Testis (tissue), 3 donors: Measurements from ENCODE around the gene SLC27A2. TPM values are rescaled to one million over a fixed set of nuclear protein-coding genes. Genes with fewer than 3 reads are reported as not detected.
A peak's percentile ranks its signal among the peaks of the same experiment; 100 is the strongest.

Experiments used
- DNase-seq: peaks from one replicate; pipeline ENCODE4 v3.0.0-alpha.2; 2019
- H3K27ac ChIP-seq, 2 donors: fragments of 200-600 bp; sonication (generic); one replicate each; pipeline ENCODE4 v1.5.1; 2019
- H3K27me3 ChIP-seq: fragments of 200-600 bp; sonication (generic); one replicate; pipeline ENCODE4 v1.5.1; 2019
- H3K36me3 ChIP-seq: fragments of 200-600 bp; sonication (generic); one replicate; pipeline ENCODE4 v1.5.1; 2017; ENCODE audit warnings: low read depth; ENCODE audit errors: missing control alignments
- H3K4me1 ChIP-seq: fragments of 200-600 bp; sonication (generic); one replicate; pipeline ENCODE4 v1.5.1; 2019
- H3K4me3 ChIP-seq, 2 donors: fragments of 200-600 bp; sonication (generic); one replicate each; pipeline ENCODE4 v1.5.1; 2017 to 2019
- H3K9me3 ChIP-seq: fragments of 200-600 bp; sonication (generic); one replicate; pipeline ENCODE4 v1.5.1; 2017
- POLR2A ChIP-seq: fragments of 450-650 bp; IDR thresholded peaks from one replicate; pipeline ENCODE4 v1.6.1; 2017; ENCODE audit warnings: antibody characterized with exemption, mild to moderate bottlenecking, moderate library complexity
- WGBS, 2 donors: methylation state at CpG; one replicate each; pipeline ENCODE4 v1.1.5; 2018; 5-methylcytosine and 5-hydroxymethylcytosine counted together
- intact Hi-C: fragments of 100-400 bp; cut with DNase I; formaldehyde crosslinking; loops from one replicate; pipeline ENCODE4 v1.15.1; 2023; ENCODE audit warnings: low total_unique reads
- polyA plus RNA-seq: library from polyadenylated mRNA; stranded (reverse); fragments of 350-450 nt; fragmentation: Illumina TruSeq; extraction: RNeasy Lipid Tissue Mini Kit (QIAGEN cat#74804); gene quantifications from one replicate; pipeline ENCODE4 v1.2.3, GENCODE V29; 2014; ENCODE audit warnings: low read depth, low replicate concordance; ENCODE audit not compliant: insufficient read depth
- total RNA-seq, 2 donors: library from RNA; depleted of rRNA; stranded (reverse); fragments of >200 nt; gene quantifications; one replicate each; pipeline ENCODE4 v1.2.3, GENCODE V29; 2016
- TF ChIP-seq, protein P1 (sequence below), 3 experiments: fragments of 450-650 bp in 2 of 3; fragments of 200-600 bp in 1 of 3; sonication (generic) in 1 of 3; IDR thresholded peaks; one replicate each; pipeline ENCODE4 v1.5.1; 2016 to 2019; ENCODE audit warnings: antibody characterized with exemption in 3 of 3, mild to moderate bottlenecking in 2 of 3, moderate library complexity in 1 of 3

The SLC27A2 gene
- total and polyA plus RNA-seq, 3 donors from 2014 or later, result 2.1 to 2.5 (median 2.2) TPM

DNA sequence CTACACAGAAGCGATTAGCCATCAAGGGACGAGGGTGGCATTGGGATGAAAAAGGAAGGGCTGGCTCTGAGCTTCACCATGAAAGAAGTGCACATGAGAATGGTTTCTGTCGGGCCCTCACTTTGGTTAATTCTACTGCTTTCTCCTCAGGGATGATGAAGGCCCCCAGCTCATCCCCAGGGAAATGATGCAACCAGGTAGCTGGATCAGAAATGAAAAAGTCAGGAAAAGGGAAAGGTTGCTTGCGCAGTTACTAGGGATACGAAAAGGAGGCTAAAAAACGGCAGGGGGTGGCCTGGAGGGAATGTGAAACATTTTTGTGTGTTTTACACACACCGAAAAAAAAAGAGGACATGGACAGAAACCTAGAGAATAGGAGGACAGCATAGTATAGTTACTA lies 1.4 kb upstream of the SLC27A2 start:
- TF ChIP-seq, protein P1, sequence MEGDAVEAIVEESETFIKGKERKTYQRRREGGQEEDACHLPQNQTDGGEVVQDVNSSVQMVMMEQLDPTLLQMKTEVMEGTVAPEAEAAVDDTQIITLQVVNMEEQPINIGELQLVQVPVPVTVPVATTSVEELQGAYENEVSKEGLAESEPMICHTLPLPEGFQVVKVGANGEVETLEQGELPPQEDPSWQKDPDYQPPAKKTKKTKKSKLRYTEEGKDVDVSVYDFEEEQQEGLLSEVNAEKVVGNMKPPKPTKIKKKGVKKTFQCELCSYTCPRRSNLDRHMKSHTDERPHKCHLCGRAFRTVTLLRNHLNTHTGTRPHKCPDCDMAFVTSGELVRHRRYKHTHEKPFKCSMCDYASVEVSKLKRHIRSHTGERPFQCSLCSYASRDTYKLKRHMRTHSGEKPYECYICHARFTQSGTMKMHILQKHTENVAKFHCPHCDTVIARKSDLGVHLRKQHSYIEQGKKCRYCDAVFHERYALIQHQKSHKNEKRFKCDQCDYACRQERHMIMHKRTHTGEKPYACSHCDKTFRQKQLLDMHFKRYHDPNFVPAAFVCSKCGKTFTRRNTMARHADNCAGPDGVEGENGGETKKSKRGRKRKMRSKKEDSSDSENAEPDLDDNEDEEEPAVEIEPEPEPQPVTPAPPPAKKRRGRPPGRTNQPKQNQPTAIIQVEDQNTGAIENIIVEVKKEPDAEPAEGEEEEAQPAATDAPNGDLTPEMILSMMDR (IDR thresholded peaks at IDR 0.05), result no peak
- TF ChIP-seq POLR2A, result no peak
- Histone ChIP-seq H3K9me3 (no peaks in the 10 kb centered on the region), H3K27me3 (no peaks in the 10 kb centered on the region), H3K4me3 (no peak overlapping the region), H3K27ac (no peak overlapping the region), H3K36me3 (no peaks in the 10 kb centered on the region), H3K4me1 (no peaks in the 10 kb centered on the region)
- no peak for DNase-seq
- intact Hi-C loops, result no loop called here
- WGBS, 2 donors, result 59 to 74% methylated on average over 7 of the region's 7 CpGs

DNA sequence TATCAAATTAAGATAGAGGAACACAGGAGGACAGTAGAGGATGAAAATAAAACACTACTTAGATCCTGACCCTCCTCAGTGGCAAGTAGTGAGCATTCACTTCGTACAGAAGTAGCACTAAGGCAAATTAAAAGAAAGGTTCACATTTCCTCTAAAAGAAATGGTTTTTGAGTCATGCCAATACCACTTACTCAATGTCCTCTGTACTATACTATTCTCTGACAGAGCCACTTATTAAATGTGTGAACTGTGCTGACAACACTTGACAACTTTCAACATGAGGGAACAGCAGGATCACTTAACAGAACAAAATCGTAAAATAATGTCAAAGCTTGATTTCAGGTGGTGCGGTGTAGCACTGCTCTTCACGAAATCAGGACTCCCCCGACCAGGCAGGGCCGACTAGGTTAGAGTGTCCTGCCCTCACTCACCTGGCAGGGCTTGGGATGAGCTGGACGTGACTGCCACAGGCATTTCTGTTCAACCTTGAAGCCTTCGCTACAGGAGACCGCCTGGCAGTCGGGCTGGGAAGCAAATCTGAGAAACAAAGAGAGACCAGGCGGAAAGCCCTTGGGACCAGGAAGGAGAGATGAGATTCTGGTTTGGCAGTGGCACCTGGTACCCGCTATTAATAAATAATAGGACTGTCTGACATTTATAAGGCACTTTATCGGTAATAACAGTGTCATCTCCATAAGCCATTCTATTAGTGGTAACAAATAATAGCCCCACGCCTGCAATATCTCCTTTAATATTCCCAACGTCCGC lies 611 bp upstream of the SLC27A2 start:
- 27 to 36% methylated on average over 15 to 16 of the region's 16 CpGs for WGBS, 2 donors
- no peak for DNase-seq
- H3K4me1 ChIP-seq, result no peaks in the 10 kb centered on the region
- intact Hi-C loops, result no loop called here
- H3K27ac ChIP-seq, result no peak overlapping the region
- no peaks in the 10 kb centered on the region for H3K9me3 ChIP-seq
- no peaks in the 10 kb centered on the region for H3K36me3 ChIP-seq
- H3K4me3 ChIP-seq, result peak overlapping the region; percentile 57 to 58
- no peaks in the 10 kb centered on the region for H3K27me3 ChIP-seq
- TF ChIP-seq, protein P1 (IDR thresholded peaks at IDR 0.05), result no peak
- no peak for TF ChIP-seq POLR2A

DNA sequence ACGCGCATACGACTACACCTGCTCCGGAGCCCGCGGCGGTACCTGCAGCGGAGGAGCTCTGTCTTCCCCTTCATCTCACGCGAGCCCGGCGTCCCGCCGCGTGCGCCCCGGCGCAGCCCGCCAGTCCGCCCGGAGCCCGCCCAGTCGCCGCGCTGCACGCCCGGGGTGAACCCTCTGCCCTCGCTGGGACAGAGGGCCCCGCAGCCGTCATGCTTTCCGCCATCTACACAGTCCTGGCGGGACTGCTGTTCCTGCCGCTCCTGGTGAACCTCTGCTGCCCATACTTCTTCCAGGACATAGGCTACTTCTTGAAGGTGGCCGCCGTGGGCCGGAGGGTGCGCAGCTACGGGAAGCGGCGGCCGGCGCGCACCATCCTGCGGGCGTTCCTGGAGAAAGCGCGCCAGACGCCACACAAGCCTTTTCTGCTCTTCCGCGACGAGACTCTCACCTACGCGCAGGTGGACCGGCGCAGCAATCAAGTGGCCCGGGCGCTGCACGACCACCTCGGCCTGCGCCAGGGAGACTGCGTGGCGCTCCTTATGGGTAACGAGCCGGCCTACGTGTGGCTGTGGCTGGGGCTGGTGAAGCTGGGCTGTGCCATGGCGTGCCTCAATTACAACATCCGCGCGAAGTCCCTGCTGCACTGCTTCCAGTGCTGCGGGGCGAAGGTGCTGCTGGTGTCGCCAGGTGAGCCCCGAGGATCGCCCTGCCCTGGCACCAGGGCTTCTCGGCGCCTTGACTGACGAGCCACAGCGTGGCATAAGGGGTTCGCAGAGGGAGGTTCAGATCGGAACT lies 420 bp downstream of the SLC27A2 start:
- intact Hi-C loops, result no loop called here
- 3 to 15% methylated on average over 11 to 61 of the region's 80 CpGs for WGBS, 2 donors
- peak; percentile 18 for DNase-seq
- H3K27me3 ChIP-seq, result no peaks in the 10 kb centered on the region
- TF ChIP-seq POLR2A, result no peak
- TF ChIP-seq, protein P1 (IDR thresholded peaks at IDR 0.05), result no peak
- peak overlapping the region; percentile 57 to 58 for H3K4me3 ChIP-seq
- H3K9me3 ChIP-seq, result no peaks in the 10 kb centered on the region
- H3K4me1 ChIP-seq, result no peaks in the 10 kb centered on the region
- H3K36me3 ChIP-seq, result no peaks in the 10 kb centered on the region
- no peak overlapping the region for H3K27ac ChIP-seq

DNA sequence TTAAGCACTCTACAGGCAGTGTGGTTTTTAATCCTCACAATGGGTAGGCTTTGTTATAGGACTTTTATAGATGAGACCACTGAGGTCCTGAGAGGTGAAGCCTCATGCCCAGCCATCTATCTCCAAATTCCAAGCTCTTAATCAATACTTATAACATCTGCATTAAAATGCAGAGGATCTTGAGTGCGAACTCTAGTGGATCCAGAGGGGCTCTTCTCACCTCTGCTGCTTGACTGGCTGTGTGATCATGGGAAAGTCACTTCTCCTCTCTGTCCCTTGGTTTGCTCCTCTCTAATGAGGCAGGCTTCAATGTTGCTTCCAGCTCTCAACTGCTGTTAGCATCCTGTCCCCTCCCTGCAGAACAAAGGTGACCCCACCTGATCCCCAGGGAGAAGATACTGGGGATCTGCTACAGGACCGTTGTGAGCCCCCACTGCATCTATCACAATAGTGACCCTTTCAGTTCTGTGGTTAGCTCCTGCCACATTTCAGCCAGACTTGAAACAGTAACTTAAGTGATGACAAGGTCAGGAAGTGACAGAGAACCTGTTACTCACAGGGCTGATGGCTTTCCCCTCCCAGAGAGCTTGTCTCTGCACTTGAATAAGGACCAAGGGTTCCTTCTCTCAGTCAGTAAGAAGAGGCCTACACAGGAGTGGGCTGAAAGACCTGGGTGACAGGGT lies 1.3 kb downstream of the SLC27A2 start:
- TF ChIP-seq POLR2A, result no peak
- TF ChIP-seq, protein P1 (IDR thresholded peaks at IDR 0.05), result no peak
- intact Hi-C loops, result no loop called here
- peak overlapping the region in 1 of 2 donors; percentile 58 for H3K4me3 ChIP-seq
- 40 to 63% methylated on average over 2 of the region's 2 CpGs for WGBS, 2 donors
- no peak for DNase-seq
- no peaks in the 10 kb centered on the region for H3K9me3 ChIP-seq
- H3K4me1 ChIP-seq, result no peaks in the 10 kb centered on the region
- H3K27me3 ChIP-seq, result no peaks in the 10 kb centered on the region
- no peaks in the 10 kb centered on the region for H3K36me3 ChIP-seq
- H3K27ac ChIP-seq, result no peak overlapping the region
